Measurements from ENCODE around the gene FHIT.

DNA sequence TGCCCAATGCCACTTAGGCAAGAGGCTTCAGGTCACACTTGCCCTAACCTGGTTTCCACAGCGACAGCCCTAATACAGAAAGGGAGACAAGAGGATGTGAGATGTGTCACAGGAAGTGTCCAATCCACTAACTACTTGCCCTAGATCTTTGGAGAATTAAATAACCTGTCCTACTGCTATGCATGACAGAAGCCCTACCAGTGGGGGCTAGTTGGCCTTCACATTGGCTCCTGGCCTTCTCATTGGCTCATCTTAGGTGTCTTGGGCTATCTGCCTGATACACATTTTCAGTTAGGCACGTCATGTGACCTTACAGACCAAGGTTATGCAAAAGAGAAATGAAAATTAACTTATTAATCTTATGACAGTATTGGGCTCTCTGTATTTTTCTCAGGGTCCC is 449.9 kb downstream of the FHIT start:
- TF ChIP-seq GATA2 (IDR thresholded peaks at IDR 0.05; ENCODE audit: low read depth, low read length) (no peak), GATA3 (IDR thresholded peaks at IDR 0.05; ENCODE audit: low read depth, low read length) (no peak)

All from SH-SY5Y (cell line).